Muscle layer of duodenum (tissue), 2 donors: Measurements from ENCODE around the gene RMC1.

ENCODE experiments used
- H3K27ac ChIP-seq: one replicate; pipeline ENCODE4 v1.7.0; 2013; ENCODE audit warnings: mild to moderate bottlenecking, low read length
- H3K27me3 ChIP-seq: one replicate; pipeline ENCODE4 v1.7.0; 2013; ENCODE audit warnings: low read depth, mild to moderate bottlenecking, control low read depth, low read length
- H3K36me3 ChIP-seq, 2 donors: one replicate each; pipeline ENCODE4 v1.7.0; 2013; ENCODE audit warnings: low read length in 2 of 2, control low read depth in 1 of 2, mild to moderate bottlenecking in 1 of 2; ENCODE audit not compliant: insufficient read depth in 2 of 2, control insufficient read depth in 1 of 2
- H3K4me1 ChIP-seq, 2 donors: one replicate each; pipeline ENCODE4 v1.7.0; 2013; ENCODE audit warnings: low read length in 2 of 2, mild to moderate bottlenecking in 2 of 2, control low read depth in 1 of 2, moderate library complexity in 1 of 2; ENCODE audit not compliant: insufficient read depth in 2 of 2, control insufficient read depth in 1 of 2
- H3K4me3 ChIP-seq, 2 donors: one replicate each; pipeline ENCODE4 v1.7.0; 2013; ENCODE audit warnings: low read length in 2 of 2, low read depth in 1 of 2, mild to moderate bottlenecking in 1 of 2
- H3K9me3 ChIP-seq, 2 donors: one replicate each; pipeline ENCODE4 v1.7.0; 2013; ENCODE audit warnings: low read length in 2 of 2, control low read depth in 1 of 2, mild to moderate bottlenecking in 1 of 2; ENCODE audit not compliant: control insufficient read depth in 1 of 2
- donor health status: healthy.

Gene RMC1

DNA sequence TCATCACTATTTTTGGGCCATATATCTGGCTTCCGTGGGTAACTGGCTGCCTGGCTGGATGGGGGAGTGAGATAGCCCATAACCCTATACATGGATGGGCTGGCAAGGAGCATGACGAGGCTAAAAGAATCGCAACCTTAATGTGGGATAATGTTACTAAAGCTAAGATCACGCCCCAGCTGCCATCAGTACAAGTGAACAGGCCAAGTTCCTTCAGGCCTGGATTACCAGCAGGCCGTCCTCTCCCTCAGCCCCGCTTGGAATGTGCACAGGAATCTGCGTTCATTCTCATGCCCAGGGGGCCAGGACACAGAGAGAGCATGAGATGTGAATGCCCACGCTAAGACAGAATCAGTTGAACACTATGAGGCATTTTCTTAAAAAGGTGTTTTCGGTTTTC, 34.7 kb downstream of the RMC1 start:
- H3K9me3 ChIP-seq = no peaks in the 10 kb centered on the region
- peaks cover 91 to 96% of the 10 kb centered on the region in 2 donors for H3K36me3 ChIP-seq
- no peak overlapping the region for H3K4me3 ChIP-seq
- H3K27ac ChIP-seq = no peak overlapping the region
- H3K27me3 ChIP-seq = no peaks in the 10 kb centered on the region
- H3K4me1 ChIP-seq = no peaks in the 10 kb centered on the region

DNA sequence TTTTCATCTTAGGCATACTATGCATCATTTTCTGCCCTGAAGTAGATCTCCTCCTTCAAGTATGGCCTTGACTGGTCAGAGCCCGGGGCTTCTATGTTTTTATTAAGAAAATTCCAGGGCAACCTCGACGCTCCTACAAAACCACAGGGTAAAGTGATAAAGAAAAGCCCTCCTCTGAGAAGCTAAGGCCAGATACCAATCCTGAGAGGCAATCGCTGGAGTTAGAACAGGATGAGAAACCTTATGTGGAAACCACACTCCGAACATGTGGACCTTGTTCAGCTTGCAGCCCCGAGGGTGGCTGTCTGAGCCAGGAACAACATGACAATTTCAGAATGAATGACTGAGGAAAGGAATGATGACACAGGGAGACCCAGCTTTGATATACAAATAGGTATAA, 35.6 kb downstream of the RMC1 start:
- Histone ChIP-seq H3K4me1 (no peaks in the 10 kb centered on the region), H3K27me3 (no peaks in the 10 kb centered on the region), H3K4me3 (no peak overlapping the region), H3K9me3 (no peaks in the 10 kb centered on the region), H3K36me3 (peaks cover 92 to 94% of the 10 kb centered on the region in 2 donors), H3K27ac (no peak overlapping the region)

DNA sequence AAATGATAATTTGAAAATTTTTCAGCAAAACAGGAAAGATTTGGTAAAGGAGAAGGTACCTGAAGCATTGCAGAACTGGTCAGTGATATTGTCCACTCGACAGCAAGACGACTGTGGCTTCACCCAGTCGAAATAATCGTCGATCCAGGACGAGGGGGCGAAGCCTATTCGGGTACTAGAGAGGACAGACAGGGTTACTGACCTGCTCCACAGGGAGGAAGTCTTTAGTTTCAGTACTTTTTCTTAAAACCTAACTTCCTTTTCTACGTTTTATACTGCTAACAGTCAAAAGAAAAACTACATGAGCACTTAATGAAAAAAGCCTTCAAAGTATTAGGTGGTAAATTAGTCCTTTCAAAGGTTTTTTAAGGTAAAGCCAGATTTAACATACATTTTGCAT, 36.0 kb downstream of the RMC1 start:
- H3K27ac ChIP-seq = no peak overlapping the region
- H3K36me3 ChIP-seq = peaks cover 92 to 94% of the 10 kb centered on the region in 2 donors
- H3K4me3 ChIP-seq = no peak overlapping the region
- no peaks in the 10 kb centered on the region for H3K27me3 ChIP-seq
- H3K4me1 ChIP-seq = no peaks in the 10 kb centered on the region
- H3K9me3 ChIP-seq = no peaks in the 10 kb centered on the region

DNA sequence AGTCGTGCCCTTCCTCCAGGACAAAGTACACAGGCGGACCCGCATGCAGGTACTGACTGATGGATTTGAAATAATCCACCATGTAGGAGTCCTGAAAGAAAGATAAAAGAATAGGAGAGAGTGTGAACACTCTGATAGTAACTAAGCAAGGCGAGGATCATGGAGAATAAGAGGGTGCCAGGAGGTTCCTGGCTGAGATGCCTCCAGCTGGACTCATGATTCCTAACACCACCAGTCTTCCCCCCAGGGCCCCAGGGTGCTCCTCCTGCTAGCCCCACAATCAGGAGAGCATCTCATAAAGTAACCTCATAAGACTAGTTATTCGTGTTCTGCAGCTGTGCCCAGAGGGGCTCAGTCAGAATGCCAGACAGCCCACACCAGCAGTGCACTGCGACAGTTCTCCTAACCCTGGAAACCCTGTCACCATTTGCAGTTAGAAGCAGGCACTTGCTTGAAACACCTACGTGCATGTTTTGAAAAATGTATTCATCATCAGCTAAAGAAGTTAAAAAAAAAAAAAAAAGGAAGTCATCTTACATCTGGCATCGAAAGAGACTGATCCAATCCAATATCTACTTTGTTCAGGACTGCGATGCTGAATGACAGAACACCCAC, 36.7 kb downstream of the RMC1 start:
- peaks cover 91 to 94% of the 10 kb centered on the region in 2 donors for H3K36me3 ChIP-seq
- no peaks in the 10 kb centered on the region for H3K4me1 ChIP-seq

GRCh38 chr18:23540867-23541266, 37.6 kb downstream of the RMC1 start:
- H3K9me3 ChIP-seq = no peaks in the 10 kb centered on the region
- H3K4me3 ChIP-seq = no peak overlapping the region
- H3K36me3 ChIP-seq = peaks cover 83 to 93% of the 10 kb centered on the region in 2 donors
- H3K27me3 ChIP-seq = no peaks in the 10 kb centered on the region
- peak overlapping the region; percentile 5 for H3K27ac ChIP-seq
- H3K4me1 ChIP-seq = no peaks in the 10 kb centered on the region

More for the DNA sequence above, 36.7 kb downstream of the RMC1 start:
- Histone ChIP-seq H3K27ac (no peak overlapping the region), H3K27me3 (no peaks in the 10 kb centered on the region), H3K4me3 (no peak overlapping the region), H3K9me3 (no peaks in the 10 kb centered on the region)

DNA sequence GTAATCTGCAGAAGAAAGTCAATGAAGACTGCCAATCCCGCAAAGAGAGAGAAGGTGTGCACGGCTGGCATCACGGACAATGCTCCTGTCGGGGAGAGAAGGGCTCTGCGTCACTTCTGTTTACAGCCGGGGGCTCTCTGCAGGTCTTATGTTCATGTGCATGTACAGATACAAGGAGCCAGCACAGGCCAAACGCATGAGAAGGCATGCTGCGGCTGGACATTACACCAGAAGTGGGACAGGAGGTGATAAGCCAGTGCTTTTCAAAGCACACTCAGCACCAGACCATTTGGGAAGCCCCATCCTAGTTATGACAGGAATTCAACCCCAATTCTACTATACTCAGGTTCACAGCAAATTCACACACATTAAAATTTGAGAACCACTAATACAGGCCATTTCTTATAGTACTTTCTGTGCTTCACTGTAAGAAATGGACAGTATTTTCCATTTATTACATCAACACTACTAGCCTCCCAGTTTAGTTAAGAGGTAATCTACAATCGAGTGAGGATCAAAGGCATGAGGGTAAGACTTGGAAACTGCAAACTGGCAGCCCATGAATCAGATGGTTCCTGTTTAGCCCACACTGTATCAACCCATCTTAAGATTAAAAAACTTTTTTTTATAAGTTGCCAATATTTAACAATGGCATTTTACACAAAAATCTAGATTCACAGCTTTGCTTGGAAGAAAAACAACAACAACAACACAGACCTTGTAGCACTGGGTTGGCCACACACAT, 38.2 kb downstream of the RMC1 start:
- Histone ChIP-seq H3K27me3 (no peaks in the 10 kb centered on the region), H3K9me3 (no peaks in the 10 kb centered on the region), H3K27ac (no peak overlapping the region), H3K4me1 (no peaks in the 10 kb centered on the region), H3K4me3 (no peak overlapping the region), H3K36me3 (peaks cover 80 to 91% of the 10 kb centered on the region in 2 donors)

DNA sequence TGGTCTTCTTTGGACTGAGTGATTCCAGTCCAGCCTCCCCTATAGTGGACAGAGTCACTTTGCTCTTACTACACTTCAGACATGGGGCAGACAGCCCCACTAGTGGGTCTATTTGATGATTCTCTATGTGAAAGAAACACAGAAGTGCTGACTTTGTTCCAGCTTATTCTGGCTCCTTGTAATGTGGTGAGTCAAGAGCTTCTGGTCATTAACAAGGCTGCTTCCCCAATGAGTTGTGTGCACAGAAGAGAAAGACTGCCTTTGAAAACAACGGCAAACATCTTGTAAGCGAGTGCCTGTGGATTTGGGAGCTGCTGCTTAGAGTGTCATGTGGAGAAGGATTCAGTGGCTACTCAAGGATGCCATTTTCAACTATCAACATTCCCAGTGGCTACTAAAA, 39.1 kb downstream of the RMC1 start:
- H3K9me3 ChIP-seq = no peaks in the 10 kb centered on the region
- H3K4me1 ChIP-seq = no peaks in the 10 kb centered on the region
- no peak overlapping the region for H3K27ac ChIP-seq
- H3K4me3 ChIP-seq = no peak overlapping the region
- H3K27me3 ChIP-seq = no peaks in the 10 kb centered on the region
- H3K36me3 ChIP-seq = peaks cover 79 to 87% of the 10 kb centered on the region in 2 donors

DNA sequence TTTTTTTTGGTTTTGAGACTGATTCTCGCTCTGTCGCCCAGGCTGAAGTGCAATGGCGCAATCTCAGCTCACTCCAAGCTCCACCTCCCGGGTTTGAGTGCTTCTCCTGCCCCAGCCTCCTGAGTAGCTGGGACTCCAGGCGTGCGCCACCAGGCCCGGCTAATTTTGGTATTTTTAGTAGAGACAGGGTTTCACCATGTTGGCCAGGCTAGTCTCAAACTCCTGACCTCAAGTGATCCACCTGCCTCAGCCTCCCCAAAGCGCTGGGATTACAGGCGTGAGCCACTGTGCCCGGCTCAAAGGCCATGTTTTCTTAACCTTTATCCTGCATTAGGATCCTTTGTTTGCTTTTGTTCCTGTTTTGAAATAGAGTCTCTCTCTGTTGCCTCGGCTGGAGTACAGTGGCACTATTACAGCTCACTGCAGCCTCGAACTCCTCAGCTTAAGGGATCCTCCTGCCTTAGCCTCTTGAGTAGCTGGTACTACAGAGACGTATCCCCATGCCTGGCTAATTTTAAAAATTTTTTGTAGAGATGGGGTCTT, 42.0 kb downstream of the RMC1 start:
- Histone ChIP-seq H3K4me1 (peaks cover 0 to 3% of the 10 kb centered on the region in 2 donors), H3K9me3 (no peaks in the 10 kb centered on the region), H3K4me3 (no peak overlapping the region), H3K36me3 (peaks cover 50 to 59% of the 10 kb centered on the region in 2 donors), H3K27ac (no peak overlapping the region), H3K27me3 (no peaks in the 10 kb centered on the region)

- Histone ChIP-seq H3K27ac (no peak overlapping the region), H3K4me3 (no peak overlapping the region), H3K9me3 (no peaks in the 10 kb centered on the region), H3K4me1 (peaks cover 0 to 3% of the 10 kb centered on the region in 2 donors), H3K27me3 (no peaks in the 10 kb centered on the region), H3K36me3 (peaks cover 47 to 59% of the 10 kb centered on the region in 2 donors)
Measured at GRCh38 chr18:23547306-23547705, 44.0 kb downstream of the RMC1 start.

- Histone ChIP-seq H3K9me3 (no peaks in the 10 kb centered on the region), H3K27me3 (no peaks in the 10 kb centered on the region), H3K36me3 (peaks cover 46 to 59% of the 10 kb centered on the region in 2 donors), H3K27ac (peak overlapping the region; percentile 31), H3K4me3 (no peak overlapping the region), H3K4me1 (peaks cover 0 to 3% of the 10 kb centered on the region in 2 donors)
Measured at GRCh38 chr18:23547846-23548245, 44.5 kb downstream of the RMC1 start.

- no peak overlapping the region for H3K4me3 ChIP-seq
- H3K27ac ChIP-seq = peak overlapping the region; percentile 31
- H3K4me1 ChIP-seq = peaks cover 0 to 3% of the 10 kb centered on the region in 2 donors
- H3K36me3 ChIP-seq = peaks cover 44 to 61% of the 10 kb centered on the region in 2 donors
- H3K9me3 ChIP-seq = no peaks in the 10 kb centered on the region
- no peaks in the 10 kb centered on the region for H3K27me3 ChIP-seq
Measured at GRCh38 chr18:23548275-23548674, 45.0 kb downstream of the RMC1 start.
